Measurements from ENCODE around the gene MCAT.

The MCAT gene

DNA sequence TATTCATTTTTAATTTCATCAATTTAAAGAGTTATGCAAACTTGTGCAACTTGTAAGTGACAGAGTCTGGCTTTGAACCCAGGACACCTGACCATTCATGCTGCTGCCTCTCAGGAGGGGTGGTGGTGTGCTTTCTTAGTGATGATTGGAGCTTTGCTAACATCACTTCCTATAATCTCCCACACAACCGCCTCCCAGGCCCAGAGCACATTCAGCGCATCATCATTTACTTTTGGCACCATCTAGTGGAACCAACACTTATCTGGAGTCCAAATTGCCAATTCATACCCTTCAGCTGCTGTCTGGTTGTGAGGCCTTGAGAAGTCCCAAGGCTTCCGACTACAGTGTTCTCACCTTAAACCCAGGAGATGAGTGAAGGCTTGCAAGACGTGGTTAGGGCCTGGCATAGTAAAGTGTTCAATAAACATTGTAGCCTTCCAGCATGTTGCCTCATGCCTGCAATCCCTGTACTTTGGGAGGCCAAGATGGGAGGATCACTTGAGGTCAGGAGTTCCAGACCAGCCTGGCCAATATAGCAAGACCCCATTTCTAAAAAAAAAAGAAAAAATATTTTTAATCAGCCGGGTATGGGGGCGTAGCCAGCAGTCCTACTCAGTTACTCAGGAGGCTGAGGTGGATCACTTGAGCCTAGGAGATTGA, 52.9 kb downstream of the MCAT start:
- peak; percentile 91 for DNase-seq (ENCODE audit: low read depth)

DNA sequence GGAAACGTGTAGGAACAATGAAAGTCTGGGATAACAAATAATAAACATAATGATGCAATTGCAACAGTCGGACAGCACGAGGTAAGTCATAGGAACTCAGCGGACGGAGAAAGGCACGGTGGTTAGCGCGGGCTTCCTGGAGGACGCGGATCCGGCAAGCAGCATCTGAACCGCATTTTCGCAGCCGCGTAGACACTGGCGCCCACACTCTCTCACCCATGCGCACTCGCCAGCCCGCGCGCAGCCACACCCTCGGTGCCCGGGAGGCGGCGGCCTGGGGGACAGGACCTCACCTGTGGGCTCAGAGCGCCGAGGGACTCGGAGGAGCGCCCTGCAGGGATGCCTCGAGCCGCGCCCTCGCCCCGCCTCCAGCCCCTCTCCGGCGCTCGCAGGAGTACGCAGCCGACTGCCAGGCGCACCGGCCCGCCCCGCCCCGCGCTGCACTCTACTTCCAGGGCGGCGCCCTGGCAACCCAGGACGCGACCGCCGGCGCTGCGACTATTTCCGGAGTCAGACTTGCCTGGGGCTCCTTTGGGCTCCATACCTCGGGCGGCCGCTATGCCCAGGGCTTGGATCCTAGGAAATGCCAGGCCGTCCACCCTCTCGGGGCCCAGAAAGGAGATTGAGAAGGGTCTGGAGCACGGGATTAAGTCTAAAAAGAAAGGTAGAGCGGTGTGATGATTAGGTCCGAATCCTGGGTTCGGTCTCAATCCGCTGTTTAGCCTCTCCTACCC, 54.0 kb downstream of the MCAT start, which contains the start of gene TTLL1:
TTLL1 (minus strand) TSS at position 408 of the 734 bp plus-strand sequence. CDS start 13,805 bp downstream, outside the sequence.
- peak; percentile 88 for DNase-seq (ENCODE audit: low read depth)

GRCh38 chr22:43088627-43088983, 54.6 kb downstream of the MCAT start:
- DNase-seq (ENCODE audit: low read depth), result no peak

DNA sequence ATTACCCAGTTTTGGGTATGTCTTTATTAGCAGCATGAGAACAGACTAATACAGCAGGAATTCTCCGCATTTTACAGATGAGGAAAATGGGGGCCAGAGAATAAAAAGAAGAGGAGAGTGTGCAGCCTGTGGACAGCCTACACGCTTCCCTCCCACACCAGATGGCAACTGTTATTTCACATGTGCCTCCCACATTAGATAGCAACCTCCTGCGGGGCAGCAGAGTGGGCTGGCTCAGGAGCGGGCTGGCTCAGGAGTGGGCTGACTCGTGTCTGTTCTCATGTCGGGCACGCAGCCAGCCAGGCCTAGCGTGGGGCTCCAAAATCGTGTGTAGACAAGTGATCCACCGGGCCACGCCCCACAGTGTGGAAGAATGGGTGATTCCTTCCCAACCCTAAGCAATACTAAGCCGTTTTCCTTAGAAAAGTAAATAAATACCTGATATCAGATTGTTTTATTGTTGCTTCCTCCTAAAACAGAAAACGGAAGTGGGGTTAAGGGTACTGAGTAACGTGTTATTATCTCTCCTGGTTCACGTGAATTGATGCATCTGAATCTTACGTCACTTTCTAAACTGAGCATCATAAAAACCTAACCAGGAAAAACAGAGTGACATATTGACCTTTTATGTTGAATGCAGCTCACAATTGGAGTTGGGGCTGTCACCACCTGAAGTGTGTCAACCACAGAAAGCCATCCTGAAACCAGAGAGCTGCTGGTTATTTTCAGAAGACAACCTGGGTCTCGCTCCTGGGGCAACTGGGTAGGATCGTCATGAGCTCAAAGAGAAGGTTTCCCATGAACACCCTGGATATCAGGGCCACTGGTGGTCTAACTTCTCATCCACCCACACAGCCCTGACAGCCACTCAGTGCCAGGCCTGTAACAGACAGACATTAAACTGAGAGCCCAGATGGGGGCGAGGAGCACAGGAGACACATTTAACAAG, 57.3 kb downstream of the MCAT start:
- no peak for DNase-seq (ENCODE audit: low read depth)

All from EH (cell line).